ENCODE measurements around the gene PRRG2.

DNA sequence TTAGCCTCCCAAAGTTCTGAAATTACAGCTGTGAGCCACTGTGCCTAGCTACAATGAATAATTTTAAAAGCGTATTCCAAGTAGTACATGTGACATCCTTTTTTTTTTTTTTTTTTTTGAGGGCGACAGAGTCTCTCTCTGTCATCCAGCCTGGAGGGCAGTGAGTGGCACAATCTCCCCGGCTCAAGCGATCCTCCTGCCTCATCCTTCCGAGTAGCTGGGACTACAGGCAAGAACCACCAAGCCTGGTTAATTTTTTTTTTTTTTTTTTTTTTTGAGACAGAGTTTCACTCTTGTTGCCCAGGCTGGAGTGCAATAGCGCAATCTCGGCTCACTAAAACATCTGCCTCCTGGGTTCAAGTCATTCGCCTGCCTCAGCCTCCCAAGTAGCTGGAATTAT is 6.1 kb downstream of the PRRG2 start:
- TF ChIP-seq, protein P1, sequence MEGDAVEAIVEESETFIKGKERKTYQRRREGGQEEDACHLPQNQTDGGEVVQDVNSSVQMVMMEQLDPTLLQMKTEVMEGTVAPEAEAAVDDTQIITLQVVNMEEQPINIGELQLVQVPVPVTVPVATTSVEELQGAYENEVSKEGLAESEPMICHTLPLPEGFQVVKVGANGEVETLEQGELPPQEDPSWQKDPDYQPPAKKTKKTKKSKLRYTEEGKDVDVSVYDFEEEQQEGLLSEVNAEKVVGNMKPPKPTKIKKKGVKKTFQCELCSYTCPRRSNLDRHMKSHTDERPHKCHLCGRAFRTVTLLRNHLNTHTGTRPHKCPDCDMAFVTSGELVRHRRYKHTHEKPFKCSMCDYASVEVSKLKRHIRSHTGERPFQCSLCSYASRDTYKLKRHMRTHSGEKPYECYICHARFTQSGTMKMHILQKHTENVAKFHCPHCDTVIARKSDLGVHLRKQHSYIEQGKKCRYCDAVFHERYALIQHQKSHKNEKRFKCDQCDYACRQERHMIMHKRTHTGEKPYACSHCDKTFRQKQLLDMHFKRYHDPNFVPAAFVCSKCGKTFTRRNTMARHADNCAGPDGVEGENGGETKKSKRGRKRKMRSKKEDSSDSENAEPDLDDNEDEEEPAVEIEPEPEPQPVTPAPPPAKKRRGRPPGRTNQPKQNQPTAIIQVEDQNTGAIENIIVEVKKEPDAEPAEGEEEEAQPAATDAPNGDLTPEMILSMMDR (conservative IDR thresholded peaks at IDR 0.05; ENCODE audit: low read depth, low read length) = no peak
- TF ChIP-seq EZH2phosphoT487 (IDR thresholded peaks at IDR 0.05; ENCODE audit: borderline replicate concordance, low read length) (no peak), EZH2 (IDR thresholded peaks at IDR 0.05; ENCODE audit: low read length, unreplicated experiment) (no peak)
